Prostate gland (tissue), 2 donors: ENCODE data around the gene SERINC2. TPM values are rescaled to one million over a fixed set of nuclear protein-coding genes. Genes with fewer than 3 reads are reported as not detected.

Experiments used
- DNase-seq: peaks from one replicate; pipeline ENCODE4 v3.0.0-alpha.2; 2019; ENCODE audit warnings: low spot score
- H3K27ac ChIP-seq, 2 donors: fragments of 200-600 bp; sonication (generic); 2 replicates each; pipeline ENCODE4 v1.5.1; 2017 to 2019
- H3K27me3 ChIP-seq: fragments of 200-600 bp; sonication (generic); replicated peaks from 2 replicates; pipeline ENCODE4 v1.5.1; 2019; ENCODE audit not compliant: insufficient read depth
- H3K36me3 ChIP-seq, 2 donors: fragments of 200-600 bp; sonication (generic); 1 replicate in 1 of 2; 2 replicates in 1 of 2; pipeline versions ENCODE4 v1.5.1 to v1.8.1; 2017 to 2019
- H3K4me1 ChIP-seq: fragments of 200-600 bp; sonication (generic); replicated peaks from 2 replicates; pipeline ENCODE4 v1.5.1; 2019
- H3K4me3 ChIP-seq, 2 donors: fragments of 200-600 bp; sonication (generic); 2 replicates each; pipeline ENCODE4 v1.5.1; 2017 to 2019
- H3K9me3 ChIP-seq: fragments of 200-600 bp; sonication (generic); 2 replicates; pipeline ENCODE4 v1.5.1; 2017
- POLR2A ChIP-seq: fragments of 450-650 bp; IDR thresholded peaks from one replicate; pipeline ENCODE4 v1.6.1; 2016; ENCODE audit warnings: antibody characterized with exemption, mild to moderate bottlenecking
- POLR2AphosphoS5 ChIP-seq: sonication (generic); formaldehyde crosslinking; IDR thresholded peaks from one replicate; pipeline ENCODE4 v1.6.1; 2017; ENCODE audit warnings: antibody characterized with exemption
- WGBS: methylation state at CpG from one replicate; pipeline ENCODE4 v1.1.5; 2018; 5-methylcytosine and 5-hydroxymethylcytosine counted together
- intact Hi-C: fragments of 100-400 bp; cut with DNase I; formaldehyde crosslinking; loops from one replicate; pipeline ENCODE4 v1.14.2; 2022
- total RNA-seq, 2 donors: library from RNA; depleted of rRNA; stranded (reverse); fragments of >200 nt; gene quantifications; one replicate each; pipeline ENCODE4 v1.1.0, GENCODE V29; 2016
- TF ChIP-seq, protein P1 (sequence below), 4 experiments: fragments of 200-600 bp in 2 of 4; fragments of 450-650 bp in 2 of 4; sonication (generic) in 2 of 4; IDR thresholded peaks; 1 replicate in 3 of 4; 2 replicates in 1 of 4; pipeline ENCODE4 v1.5.1; 2016 to 2019; ENCODE audit warnings: antibody characterized with exemption in 4 of 4, mild to moderate bottlenecking in 2 of 4, moderate library complexity in 2 of 4

SERINC2 gene
- total RNA-seq = 100 to 1,000 TPM in 1 of 2 donors, 10 to 100 TPM in 1; 76.1 to 110 TPM

DNA sequence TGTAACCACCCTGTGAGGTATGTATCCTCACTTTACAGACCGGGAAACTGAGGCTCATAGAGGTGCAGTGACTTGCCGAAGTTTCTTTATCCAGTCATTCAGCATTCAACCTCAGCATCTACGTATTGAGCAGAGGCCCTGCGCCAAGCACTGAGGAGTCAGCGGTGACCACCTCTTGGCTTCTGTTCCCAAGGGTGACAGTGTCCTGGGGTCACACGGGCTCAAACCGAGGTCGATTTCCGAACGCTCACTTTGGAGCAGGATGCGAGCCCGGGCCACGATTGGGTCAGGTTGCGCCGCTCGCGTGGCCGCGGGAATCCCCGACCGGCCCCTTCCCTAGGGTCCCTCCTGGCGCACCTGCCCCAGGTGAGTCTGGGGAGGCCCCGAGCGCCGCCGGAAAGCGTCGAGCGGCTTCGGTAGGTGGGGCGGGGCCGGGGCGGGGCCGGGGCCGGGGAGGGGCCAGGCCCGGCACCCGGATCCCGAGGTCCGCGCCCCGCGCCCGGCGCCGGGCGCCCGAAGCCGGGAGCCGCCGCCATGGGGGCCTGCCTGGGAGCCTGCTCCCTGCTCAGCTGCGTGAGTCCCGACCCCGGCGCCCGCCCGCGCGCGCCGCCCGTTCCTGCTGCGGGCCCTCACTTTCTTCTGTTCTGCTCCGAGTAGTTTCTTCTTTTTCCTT, at the start of gene SERINC2:
Gene SERINC2, plus strand, starts transcription at position 482 of the 673 bp plus-strand sequence. Its CDS starts 53 bp downstream, at position 535.
- Histone ChIP-seq H3K4me1 (no peaks in the 10 kb centered on the region), H3K27me3 (no peaks in the 10 kb centered on the region), H3K9me3 (no peaks in the 10 kb centered on the region), H3K4me3 (peak within 1 kb of the TSS; percentile 78 to 85), H3K36me3 (no peaks in the 10 kb centered on the region), H3K27ac (peak within 1 kb of the TSS; percentile 91 to 92)
- peak; percentile 39 for DNase-seq
- 2% methylated on average over 35 of the region's 63 CpGs for WGBS
- intact Hi-C loops = no loop called here
- TF ChIP-seq POLR2AphosphoS5 (no peak), POLR2A (peak; percentile 71)
- TF ChIP-seq, protein P1, sequence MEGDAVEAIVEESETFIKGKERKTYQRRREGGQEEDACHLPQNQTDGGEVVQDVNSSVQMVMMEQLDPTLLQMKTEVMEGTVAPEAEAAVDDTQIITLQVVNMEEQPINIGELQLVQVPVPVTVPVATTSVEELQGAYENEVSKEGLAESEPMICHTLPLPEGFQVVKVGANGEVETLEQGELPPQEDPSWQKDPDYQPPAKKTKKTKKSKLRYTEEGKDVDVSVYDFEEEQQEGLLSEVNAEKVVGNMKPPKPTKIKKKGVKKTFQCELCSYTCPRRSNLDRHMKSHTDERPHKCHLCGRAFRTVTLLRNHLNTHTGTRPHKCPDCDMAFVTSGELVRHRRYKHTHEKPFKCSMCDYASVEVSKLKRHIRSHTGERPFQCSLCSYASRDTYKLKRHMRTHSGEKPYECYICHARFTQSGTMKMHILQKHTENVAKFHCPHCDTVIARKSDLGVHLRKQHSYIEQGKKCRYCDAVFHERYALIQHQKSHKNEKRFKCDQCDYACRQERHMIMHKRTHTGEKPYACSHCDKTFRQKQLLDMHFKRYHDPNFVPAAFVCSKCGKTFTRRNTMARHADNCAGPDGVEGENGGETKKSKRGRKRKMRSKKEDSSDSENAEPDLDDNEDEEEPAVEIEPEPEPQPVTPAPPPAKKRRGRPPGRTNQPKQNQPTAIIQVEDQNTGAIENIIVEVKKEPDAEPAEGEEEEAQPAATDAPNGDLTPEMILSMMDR (IDR thresholded peaks at IDR 0.05) = no peak

DNA sequence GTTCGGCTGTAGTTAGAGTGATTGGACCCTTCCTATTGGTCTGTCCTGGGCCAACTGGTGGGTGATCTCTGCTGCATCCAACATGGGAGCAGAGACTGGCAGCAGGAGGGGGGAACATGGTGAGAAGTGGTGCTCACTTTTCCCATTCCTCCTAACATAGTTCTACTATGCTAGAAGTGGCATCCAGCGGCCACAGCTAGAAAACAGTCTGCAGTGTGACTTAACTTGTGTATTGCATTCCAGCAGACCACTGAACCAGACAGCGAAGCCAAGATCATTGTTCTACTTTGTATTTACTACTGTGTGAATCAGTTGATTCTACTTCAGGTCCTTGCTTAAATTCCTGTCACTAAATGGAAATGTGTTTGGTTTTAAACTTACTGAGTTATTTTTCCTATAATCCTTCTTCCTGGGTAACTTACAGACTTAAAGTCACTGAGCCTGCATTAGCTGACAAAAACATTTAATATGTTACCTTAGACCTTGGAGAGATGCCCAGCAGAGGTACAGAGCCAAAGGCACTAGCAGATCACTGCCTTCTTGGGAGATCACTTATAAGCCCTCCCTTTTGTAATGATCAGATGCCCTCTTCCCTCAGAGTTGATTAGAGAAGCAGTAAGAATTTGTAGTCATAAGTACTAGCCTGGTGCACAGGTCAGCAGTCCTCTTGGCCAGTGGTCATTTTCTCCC, 48.3 kb upstream of the SERINC2 start:
- no peaks in the 10 kb centered on the region for H3K4me1 ChIP-seq
- DNase-seq = peak; percentile 25
- no peaks in the 10 kb centered on the region for H3K9me3 ChIP-seq
- no peak for TF ChIP-seq POLR2A
- TF ChIP-seq, protein P1 (IDR thresholded peaks at IDR 0.05) = no peak
- TF ChIP-seq POLR2AphosphoS5 = no peak
- no peak overlapping the region for H3K27ac ChIP-seq
- intact Hi-C loops = no loop called here
- 68% methylated on average over 3 of the region's 3 CpGs for WGBS
- no peak overlapping the region for H3K4me3 ChIP-seq
- H3K27me3 ChIP-seq = no peaks in the 10 kb centered on the region
- H3K36me3 ChIP-seq = peaks cover 0 to 3% of the 10 kb centered on the region in 2 donors

DNA sequence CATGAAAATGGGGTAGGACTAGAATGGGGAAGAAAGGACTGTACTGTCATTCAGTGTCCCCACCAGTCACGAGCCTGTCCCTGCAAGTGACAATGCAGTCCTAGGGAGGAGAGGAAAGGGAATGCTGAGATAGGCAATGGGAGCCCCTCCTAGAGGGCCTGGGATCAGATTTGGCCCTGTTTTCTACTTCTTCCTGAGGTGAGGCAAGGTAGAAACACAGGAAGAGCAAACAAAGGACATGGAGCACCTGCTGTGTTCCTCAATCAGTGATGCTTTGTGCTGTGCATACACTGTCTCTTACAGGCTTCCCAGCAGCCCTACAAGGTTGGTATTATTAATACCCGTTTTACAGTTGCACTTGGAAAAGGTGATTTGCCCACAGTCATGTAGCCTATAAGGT, 46.2 kb upstream of the SERINC2 start:
- H3K4me3 ChIP-seq = no peak overlapping the region
- WGBS = 73% methylated on average over 2 of the region's 2 CpGs
- H3K4me1 ChIP-seq = no peaks in the 10 kb centered on the region
- no peak for DNase-seq
- H3K27me3 ChIP-seq = no peaks in the 10 kb centered on the region
- H3K9me3 ChIP-seq = no peaks in the 10 kb centered on the region
- H3K27ac ChIP-seq = no peak overlapping the region
- intact Hi-C loops = no loop called here
- TF ChIP-seq POLR2AphosphoS5 (no peak), POLR2A (no peak)
- TF ChIP-seq, protein P1 (IDR thresholded peaks at IDR 0.05) = no peak
- peaks cover 0 to 3% of the 10 kb centered on the region in 2 donors for H3K36me3 ChIP-seq

DNA sequence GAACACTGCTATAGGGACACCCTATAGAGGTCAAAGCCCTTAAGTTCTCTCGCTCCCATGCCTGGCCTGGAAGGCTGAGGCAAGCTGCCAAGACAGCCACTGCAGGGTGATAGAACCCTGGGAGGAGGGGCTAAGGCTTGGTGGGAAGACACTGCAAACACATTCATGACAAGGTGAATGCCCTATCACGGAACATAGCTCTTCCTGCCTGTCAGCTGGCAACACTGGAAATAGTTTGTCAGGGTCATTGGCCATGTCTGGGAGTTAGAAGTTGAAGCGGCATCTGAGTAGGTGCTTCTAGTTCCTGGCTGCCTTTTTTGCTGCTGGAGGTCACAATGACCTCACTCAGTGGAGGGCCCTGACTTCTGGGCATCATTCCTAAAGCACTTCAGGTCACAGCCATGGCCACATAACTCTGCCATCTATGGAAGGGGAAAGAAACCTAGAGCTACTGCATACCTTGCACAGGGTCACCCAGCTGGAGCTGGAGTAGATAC, 44.4 kb upstream of the SERINC2 start:
- Histone ChIP-seq H3K36me3 (peaks cover 0 to 3% of the 10 kb centered on the region in 2 donors), H3K4me3 (no peak overlapping the region), H3K9me3 (no peaks in the 10 kb centered on the region), H3K27ac (no peak overlapping the region), H3K4me1 (no peaks in the 10 kb centered on the region), H3K27me3 (no peaks in the 10 kb centered on the region)
- intact Hi-C loops = no loop called here
- TF ChIP-seq POLR2AphosphoS5 (no peak), POLR2A (no peak)
- TF ChIP-seq, protein P1 (IDR thresholded peaks at IDR 0.05) = no peak
- 73% methylated on average over 3 of the region's 3 CpGs for WGBS
- no peak for DNase-seq
